DOHH2 (cell line): Measurements from ENCODE around the gene OPRD1.

ENCODE experiments used
- CTCF ChIP-seq: fragments of 200-600 bp; sonication (generic); IDR thresholded peaks from one replicate; pipeline ENCODE4 v1.5.1; 2014; ENCODE audit warnings: antibody characterized with exemption, mild to moderate bottlenecking, low read depth, low read length; ENCODE audit not compliant: poor library complexity, severe bottlenecking
- EZH2phosphoT487 ChIP-seq: fragments of 200-600 bp; sonication (generic); IDR thresholded peaks from 2 replicates; pipeline ENCODE4 v1.6.1; 2017; ENCODE audit warnings: borderline replicate concordance, mild to moderate bottlenecking, antibody characterized with exemption, low read length, moderate library complexity, mixed read lengths

- TF ChIP-seq CTCF (no peak), EZH2phosphoT487 (no peak)
Observed at GRCh38 chr1:28897789-28898188, 85.8 kb downstream of the OPRD1 start.
